GM19240 (cell line): ENCODE results near the gene NAT8L.

Experiments
- DNase-seq: peaks from one replicate; pipeline ENCODE4 v3.0.0; 2011; ENCODE audit warnings: low spot score; ENCODE audit not compliant: insufficient read length

NAT8L gene

DNA sequence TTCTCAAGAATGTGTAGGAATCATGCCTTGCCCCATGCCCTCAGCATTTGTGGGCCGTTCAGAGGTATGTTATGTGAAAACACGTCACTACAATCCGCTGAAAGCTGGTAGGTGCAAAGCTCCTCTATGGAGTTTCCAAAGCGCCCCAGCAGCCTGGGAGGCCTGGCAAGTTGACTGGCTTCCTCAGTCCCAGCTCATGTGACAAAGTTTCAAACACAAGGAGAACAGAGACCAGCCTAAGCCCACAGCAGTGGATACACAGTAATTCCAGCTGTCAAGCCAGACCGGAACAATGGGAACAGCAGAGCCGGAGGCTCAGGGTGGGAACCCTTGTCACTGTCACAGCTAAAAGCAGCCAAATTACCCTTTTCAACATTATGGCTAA, 33.5 kb downstream of the NAT8L start:
- no peak for DNase-seq

DNA sequence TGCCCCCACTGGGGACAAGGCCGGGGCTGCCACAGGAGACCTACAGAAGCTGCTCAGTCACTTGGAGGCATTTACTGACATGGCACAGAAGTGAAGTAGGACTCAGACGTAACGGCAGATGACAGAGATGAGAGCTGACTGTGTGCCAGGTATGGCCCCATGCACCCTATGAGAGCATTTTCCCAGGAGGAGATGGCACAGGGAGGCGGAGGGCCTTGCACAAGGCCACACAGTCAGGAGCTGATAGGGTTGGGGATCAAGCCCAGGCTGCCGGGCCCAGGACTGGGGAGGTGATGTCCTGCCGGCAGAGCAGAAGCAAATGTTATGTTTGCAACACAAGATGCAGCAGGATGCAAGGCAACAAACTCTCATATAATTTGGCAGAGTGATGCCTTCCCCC, 34.1 kb downstream of the NAT8L start:
- DNase-seq = no peak

DNA sequence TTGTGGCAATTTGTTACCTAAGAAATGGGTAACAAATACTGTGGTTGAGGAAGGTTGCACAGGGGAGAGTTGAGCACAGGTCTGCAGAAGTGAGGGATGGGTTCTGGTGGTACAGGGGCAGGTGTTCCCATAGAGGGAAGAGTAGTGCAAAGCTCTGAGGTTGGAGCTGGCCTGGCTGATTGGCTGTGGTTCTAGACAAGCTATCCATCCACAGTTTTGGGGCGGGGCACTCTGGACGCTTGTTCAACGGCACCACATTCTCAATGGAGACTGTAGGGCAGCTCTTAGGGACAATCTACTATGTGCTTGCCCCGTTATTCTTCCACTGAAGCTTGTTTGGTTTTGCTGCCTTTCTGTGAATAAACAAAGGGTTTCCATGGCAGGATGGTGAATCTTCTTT, 35.4 kb downstream of the NAT8L start:
- DNase-seq = no peak

DNA sequence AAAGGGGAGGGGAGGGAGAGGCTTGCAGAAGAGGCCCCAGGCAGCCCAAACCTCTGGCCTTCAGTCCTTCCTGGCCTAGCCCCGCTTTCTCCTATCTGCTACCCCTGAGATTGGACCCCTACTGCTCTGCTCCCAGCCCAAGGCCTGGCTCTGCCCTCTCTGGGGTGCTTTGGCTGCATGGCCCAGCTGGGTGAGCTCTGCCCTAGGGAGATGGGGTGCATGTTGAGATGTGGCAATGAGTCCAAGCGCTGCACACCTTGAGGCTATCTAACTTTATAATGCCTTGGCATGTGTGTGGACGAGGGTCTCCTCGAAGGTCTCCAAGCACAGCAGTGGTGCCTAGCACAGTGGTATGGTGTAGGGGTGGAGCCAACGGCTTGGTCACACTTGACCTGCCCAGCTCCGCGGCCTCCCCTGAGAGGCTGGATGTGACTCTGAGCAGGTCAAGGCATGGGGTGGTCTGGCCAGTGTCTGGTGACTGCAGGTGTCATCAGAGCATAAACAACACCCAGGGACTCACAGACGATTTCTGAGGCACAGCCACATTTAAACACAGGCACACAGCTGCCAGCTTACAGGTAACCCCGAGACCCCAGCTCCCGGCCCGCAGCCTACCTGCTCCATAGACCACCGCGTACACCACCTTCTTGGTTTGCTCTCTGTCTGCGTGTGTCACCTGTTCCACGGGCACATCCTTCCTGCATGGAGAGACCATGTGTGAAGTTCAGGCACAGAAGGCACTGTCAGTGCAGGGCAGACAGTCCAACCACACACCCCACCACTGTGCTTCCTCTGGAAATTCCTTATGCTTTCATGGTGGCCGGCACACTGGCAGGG, 36.3 kb downstream of the NAT8L start:
- no peak for DNase-seq

DNA sequence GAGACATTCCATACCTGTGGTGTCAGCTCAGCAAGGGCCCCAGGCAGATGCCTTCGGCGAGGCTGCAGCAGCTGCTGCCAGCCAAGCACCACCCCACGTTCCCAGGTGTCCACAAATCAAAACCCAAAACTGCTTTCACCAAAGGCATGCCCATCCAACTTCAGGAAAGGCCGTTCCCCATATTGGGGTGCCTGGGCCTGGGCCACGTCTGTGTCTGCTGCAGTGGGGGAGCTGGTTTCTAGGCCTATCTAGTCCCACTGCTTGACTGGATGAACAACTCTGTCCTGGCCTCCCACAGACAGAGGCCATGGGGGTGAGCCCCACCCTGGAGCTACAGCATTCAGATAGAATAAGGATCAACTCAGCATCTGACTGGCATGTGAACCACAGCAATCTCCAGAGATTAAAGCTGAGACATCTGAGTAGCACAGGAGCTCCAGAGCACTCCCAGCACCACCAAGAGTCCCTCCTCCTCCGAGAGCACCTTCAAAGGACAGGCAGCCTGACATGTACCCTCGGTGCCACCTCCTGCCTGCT, 37.0 kb downstream of the NAT8L start:
- no peak for DNase-seq

DNA sequence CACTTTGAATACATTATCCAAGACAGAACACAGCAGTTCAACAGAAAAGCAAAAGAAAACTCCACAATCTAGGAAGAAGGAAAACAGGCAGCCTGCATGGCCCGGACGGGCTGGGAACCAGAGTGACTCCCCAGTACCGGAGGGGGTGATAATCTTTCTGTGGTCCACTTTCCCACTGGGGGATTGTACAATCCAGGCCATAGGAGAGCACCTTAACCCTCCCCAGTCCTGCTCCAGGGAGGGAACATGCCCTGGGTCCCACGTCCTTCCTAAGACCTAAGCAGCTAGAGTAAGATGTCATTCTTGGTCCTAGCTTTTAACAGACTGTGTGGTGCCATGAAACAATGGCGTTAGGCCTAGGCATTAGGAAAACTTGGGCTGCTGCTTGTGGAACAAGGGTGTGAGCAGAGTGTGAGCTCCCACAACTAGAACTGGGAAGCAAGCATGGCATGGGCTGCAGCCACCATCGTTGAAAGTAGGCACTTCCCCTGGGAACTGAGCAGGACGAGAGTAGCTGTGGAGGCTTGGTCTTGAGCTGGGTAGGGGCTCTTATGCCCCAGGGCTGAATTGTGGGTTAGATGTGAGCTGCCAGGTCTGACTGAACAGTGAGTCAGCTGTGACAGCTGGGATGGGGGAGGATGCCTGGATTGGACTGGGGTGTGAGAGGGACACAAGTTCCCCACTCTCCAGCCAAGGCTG, 42.4 kb downstream of the NAT8L start:
- no peak for DNase-seq

DNA sequence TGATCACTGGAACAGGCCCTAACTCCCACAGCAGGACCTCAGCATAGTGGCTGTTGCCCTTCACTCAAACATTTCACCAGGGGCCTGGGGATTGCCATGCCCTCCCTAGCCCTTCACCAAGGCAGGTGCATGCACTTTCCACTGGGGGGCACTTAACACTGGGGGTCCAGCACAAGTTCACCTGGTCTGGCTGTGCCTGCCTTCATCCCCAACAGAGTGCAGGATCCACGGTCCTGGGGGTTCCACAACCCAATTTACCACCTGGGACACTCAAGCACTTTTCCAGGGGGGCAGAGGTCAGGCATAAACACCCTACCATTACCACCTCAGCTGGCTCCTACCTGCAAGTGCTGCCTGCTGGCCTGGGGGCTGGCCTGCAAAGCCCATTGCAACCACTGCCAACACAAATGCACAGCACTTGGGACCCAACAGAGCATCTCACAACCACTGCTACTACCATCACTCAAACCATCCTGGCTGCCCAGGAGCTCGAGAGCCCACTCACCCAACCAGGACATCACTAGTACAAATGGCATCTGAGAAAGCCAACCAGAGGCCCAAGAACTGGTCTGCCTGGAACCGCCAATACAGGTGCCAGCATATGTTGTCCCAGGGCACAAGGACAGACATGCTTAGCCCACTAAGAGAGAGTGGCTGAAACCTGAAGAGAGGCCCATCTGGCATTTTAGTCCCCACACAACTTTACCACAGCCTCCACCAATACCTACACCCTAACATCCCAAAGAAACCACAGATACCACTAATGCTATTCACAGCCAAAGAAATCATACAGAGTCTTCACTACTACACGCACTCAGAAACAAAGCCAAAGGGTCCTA, 43.1 kb downstream of the NAT8L start:
- DNase-seq = no peak

DNA sequence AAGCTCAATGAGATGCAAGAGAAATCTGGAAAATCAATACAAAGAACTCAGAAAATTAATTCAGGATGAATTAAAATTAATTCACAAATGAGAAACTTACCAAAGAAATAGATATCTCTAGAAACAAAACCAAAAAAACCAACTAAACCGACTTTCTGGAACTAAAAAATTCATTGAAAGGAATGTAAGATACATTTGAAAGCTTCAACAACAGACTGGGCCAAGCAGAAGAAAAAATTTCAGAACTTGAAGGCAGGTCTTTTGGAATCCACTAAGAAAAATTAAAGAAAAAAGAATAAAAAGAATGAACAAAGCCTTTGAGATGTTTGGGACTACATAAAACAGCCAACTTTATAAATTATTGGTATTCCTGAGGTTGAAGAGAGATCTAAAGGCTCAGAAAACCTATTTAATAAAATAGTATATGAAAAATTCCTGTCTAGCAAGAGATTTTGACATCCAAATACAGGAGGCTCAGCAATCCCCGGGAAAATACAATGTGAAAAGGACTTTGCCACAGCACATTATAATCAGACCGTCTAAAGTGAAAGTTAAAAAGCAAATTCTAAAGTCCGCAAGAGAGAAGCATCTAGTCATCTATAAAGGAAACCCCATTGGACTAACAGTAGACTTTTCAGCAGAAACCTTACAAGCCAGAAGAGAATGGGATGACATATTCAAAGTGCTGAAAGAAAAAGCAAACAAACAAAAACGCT, 44.2 kb downstream of the NAT8L start:
- DNase-seq = no peak

DNA sequence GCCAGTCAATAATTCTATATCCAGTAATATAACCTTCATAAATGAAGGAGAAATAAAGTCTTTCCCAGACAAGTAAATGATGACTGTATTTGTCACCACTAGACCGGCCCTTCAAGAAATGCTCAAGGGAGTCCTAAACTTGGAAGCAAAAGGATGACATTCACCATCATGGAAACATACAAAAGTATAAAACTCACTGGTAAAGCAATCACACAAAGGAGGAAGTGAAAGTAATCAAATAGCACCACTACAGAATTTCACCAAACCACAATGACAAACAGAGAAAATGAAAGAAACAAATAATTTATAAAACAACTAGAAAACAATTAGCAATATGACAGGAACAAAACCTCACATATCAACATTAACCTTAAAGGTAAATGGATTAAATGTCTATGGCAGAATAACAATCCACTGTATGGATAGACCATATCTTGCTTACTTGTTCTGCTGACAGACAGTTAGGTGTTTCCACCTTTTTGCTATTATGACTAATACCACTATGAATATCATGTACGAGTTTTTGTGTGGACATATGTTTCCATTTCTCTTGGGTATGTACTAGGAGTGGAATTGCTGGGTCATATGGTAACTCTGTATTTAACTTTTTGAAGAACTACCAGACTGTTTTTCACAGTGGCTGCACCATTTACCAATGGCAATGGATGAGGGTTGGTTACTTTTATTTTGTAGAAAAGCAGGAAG, 44.9 kb downstream of the NAT8L start:
- DNase-seq = no peak

DNA sequence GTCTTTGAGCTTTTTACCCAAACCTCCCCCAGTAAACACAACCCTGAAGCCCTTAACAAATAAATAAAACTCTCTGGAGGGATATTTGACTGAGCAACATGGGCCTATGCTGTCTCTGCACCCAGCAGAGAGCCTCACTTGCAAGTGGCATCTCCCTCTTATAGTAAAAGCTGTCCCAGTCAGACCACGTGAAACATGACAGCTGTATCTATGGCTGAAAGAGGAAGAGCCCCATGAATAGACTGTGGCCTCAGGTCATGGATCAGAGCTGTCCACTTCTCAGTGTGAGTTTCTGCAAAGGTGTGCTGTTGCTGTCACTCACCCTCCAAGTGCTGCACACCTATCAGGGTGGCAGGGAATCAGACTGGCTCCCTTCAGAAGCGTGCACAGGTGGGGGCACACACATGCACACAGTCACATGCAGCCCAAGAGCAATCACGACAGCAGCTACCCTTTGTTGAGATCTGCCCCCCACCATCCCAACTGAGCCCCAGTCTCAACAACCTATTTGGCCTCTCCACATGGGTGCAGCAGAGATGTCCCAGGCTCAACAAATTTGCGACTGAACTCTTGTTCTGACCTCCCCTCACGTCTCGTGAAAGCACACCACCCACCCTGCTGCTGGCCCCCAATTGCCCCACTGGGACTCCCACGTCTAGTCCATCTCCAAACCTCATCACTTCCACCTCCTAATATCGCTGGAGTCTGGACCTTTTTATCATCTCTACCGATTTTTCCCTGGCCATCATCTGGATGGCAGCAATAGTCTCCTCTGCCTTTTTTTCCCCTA, 45.6 kb downstream of the NAT8L start:
- DNase-seq = no peak

DNA sequence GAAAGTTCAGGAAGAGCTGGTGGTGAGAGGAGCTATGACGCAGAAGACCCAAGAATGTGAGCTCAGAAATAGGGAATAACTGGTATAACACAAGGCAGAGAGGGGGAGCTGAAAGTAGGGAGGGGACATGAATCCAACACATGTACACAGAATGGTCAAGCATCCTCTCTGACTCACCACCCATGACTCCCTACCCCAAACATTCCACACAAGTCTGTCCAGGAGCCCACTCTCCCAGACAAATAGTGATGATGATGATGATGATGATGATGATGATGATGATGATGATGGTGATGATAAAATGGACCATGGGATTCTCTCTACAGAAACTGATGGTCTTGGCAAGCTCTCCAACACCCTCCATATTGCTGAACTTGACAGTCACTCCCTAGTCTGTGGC, 46.4 kb downstream of the NAT8L start:
- no peak for DNase-seq

DNA sequence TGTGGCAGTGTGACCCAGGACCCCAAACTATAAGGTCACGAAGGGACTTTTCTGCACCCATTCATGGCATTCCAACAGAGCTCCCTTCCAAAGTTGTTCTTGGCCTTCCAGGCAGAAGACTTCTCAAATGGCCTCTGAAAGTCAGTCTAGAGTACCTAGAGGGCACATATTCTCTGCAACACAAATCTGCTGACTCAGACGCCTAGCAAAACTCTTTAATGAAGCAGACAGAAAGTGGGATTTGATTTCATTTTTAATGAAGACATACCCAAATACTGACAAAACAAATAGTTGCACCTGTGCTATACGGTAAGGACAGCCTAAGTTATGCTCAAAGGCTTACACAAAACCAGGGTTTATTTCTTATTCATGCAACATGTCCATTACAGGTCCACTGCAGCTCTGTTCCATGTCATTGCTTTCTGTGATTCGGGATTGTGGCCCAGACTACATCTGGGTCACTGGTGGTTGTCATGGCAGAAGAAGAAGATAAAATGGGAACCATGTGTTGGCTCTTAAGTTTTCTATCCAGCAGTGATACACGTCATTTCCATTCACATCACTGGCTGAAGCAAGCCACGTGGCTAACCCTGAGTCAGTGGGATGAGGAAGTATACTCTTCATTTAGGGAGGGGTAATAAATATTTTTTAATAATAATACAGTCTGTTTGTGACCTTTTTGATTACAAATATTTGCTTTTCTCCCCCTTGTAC, 57.7 kb downstream of the NAT8L start:
- DNase-seq = no peak
